ENCODE measurements around the gene RTP1. TPM values are rescaled to one million over a fixed set of nuclear protein-coding genes. Genes with fewer than 3 reads are reported as not detected.

Gene RTP1
- total RNA-seq, 1 donor from 2014 or later = not detected

DNA sequence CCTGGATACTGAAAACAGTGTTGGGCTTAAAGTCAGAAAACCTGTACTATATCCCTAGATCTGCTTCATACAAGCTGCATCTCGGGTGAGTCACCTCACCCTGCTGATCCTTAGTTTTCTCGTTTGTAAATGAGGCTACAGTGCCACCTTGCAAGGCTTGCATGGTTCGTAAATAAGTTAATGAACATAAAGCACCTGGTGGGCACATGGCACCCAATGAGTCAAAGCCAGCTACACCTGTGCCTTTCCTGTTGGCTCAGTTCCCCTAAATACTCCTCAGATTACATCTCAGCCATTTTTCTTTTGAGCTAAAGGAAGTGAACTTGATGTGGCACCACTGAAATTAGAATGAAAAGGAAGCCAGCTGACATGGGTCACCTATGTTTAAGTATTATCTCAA is 26.5 kb downstream of the RTP1 start:
- peaks cover 8% of the 10 kb centered on the region for H3K27me3 Mint-ChIP-seq (ENCODE audit: insufficient read depth, low read depth)
- no peaks in the 10 kb centered on the region for H3K9me3 ChIP-seq (ENCODE audit: low read depth)
- no peak overlapping the region for H3K27ac ChIP-seq
- no peak overlapping the region for H3K4me3 ChIP-seq
- no peak for TF ChIP-seq EZH2phosphoT487 (IDR thresholded peaks at IDR 0.05)
- TF ChIP-seq, protein P1, sequence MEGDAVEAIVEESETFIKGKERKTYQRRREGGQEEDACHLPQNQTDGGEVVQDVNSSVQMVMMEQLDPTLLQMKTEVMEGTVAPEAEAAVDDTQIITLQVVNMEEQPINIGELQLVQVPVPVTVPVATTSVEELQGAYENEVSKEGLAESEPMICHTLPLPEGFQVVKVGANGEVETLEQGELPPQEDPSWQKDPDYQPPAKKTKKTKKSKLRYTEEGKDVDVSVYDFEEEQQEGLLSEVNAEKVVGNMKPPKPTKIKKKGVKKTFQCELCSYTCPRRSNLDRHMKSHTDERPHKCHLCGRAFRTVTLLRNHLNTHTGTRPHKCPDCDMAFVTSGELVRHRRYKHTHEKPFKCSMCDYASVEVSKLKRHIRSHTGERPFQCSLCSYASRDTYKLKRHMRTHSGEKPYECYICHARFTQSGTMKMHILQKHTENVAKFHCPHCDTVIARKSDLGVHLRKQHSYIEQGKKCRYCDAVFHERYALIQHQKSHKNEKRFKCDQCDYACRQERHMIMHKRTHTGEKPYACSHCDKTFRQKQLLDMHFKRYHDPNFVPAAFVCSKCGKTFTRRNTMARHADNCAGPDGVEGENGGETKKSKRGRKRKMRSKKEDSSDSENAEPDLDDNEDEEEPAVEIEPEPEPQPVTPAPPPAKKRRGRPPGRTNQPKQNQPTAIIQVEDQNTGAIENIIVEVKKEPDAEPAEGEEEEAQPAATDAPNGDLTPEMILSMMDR (IDR thresholded peaks at IDR 0.05) = no peak
- no peak for TF ChIP-seq EZH2 (IDR thresholded peaks at IDR 0.05)
- H3K79me2 ChIP-seq (ENCODE audit: low read depth) = no peaks in the 10 kb centered on the region
- H2AFZ ChIP-seq (replicated peaks) = no peak overlapping the region
- H3K36me3 Mint-ChIP-seq = no peaks in the 10 kb centered on the region
- no peak for DNase-seq (ENCODE audit: low spot score)
- no peaks in the 10 kb centered on the region for H3K36me3 ChIP-seq
- H3K9ac ChIP-seq = no peak overlapping the region
- no peaks in the 10 kb centered on the region for H4K20me1 ChIP-seq (ENCODE audit: low read depth)
- no peaks in the 10 kb centered on the region for H3K4me1 Mint-ChIP-seq
- H3K9me3 Mint-ChIP-seq = no peaks in the 10 kb centered on the region
- no peaks in the 10 kb centered on the region for H3K4me1 ChIP-seq
- no peak overlapping the region for H3K4me2 ChIP-seq
- H3K27me3 ChIP-seq = no peaks in the 10 kb centered on the region
- no peak overlapping the region for H3K27ac Mint-ChIP-seq
- H3K4me3 Mint-ChIP-seq = no peak overlapping the region
- H3F3A ChIP-seq (ENCODE audit: low read depth) = no peaks in the 10 kb centered on the region

DNA sequence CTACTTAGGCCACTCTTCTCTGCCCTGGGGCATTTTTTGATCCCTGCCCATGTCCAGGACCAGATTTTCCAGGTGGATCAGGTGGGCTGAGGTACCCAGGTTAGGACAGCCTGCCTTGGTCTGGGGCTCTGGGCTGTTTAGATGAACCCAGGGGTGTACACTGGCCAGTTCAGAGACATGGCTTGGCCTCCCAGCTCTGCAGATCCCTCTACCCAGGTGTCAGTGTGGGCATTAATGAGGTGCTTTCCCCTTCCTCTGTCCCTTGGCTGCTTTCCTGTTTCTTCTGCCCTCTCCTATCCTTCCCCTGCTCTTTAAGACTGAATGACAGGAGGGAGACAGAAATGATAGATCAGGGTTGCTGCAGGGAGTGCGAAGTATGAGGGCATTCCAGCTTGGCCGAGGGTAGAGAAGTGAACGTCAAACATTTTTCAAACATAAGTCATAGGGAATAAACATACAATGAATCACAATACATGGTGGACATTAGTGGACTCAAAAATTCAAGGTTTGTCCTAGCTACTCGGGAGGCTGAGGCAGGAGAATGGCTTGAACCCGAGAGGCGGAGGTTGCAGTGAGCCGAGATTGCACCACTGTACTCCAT is 30.5 kb downstream of the RTP1 start:
- H3K27me3 Mint-ChIP-seq (ENCODE audit: insufficient read depth, low read depth) = peaks cover 10% of the 10 kb centered on the region
- H3K4me1 Mint-ChIP-seq = no peaks in the 10 kb centered on the region
- Histone ChIP-seq H3K4me2 (no peak overlapping the region), H4K20me1 (ENCODE audit: low read depth) (no peaks in the 10 kb centered on the region), H3K27me3 (no peaks in the 10 kb centered on the region), H3K79me2 (ENCODE audit: low read depth) (no peaks in the 10 kb centered on the region), H3K9ac (no peak overlapping the region), H3K4me1 (no peaks in the 10 kb centered on the region), H2AFZ (replicated peaks) (no peak overlapping the region), H3K4me3 (no peak overlapping the region), H3F3A (ENCODE audit: low read depth) (no peaks in the 10 kb centered on the region), H3K36me3 (no peaks in the 10 kb centered on the region), H3K9me3 (ENCODE audit: low read depth) (no peaks in the 10 kb centered on the region), H3K27ac (no peak overlapping the region)
- no peak for DNase-seq (ENCODE audit: low spot score)
- H3K9me3 Mint-ChIP-seq = no peaks in the 10 kb centered on the region
- no peak for TF ChIP-seq EZH2phosphoT487 (IDR thresholded peaks at IDR 0.05)
- TF ChIP-seq, protein P1 (IDR thresholded peaks at IDR 0.05) = no peak
- TF ChIP-seq EZH2 (IDR thresholded peaks at IDR 0.05) = no peak
- H3K27ac Mint-ChIP-seq = no peak overlapping the region
- no peaks in the 10 kb centered on the region for H3K36me3 Mint-ChIP-seq
- no peak overlapping the region for H3K4me3 Mint-ChIP-seq

DNA sequence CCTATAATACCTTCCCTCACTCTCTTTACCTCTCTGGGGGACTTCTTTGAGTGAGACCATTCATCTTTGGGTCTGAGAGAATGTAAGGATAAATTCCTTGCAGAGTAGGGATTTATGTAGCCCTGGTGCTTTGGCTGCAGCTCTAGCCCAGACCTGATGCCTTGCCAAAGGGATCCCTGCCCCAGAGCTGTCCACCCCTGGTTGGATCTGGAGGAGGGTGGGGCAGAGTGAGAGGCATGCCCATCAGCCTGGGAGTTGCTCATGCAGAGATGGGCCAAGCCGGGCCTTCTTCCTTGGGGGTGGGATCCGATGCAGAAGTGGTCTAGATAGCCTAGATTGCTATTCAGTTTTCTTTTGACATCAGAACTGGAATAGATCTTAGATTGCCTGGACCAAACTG is 31.5 kb downstream of the RTP1 start:
- Histone ChIP-seq H3K4me1 (no peaks in the 10 kb centered on the region), H3K4me2 (no peak overlapping the region), H4K20me1 (ENCODE audit: low read depth) (no peaks in the 10 kb centered on the region), H3K79me2 (ENCODE audit: low read depth) (no peaks in the 10 kb centered on the region), H3K27me3 (no peaks in the 10 kb centered on the region), H3F3A (ENCODE audit: low read depth) (no peaks in the 10 kb centered on the region), H3K27ac (no peak overlapping the region), H3K36me3 (no peaks in the 10 kb centered on the region), H3K4me3 (no peak overlapping the region), H3K9me3 (ENCODE audit: low read depth) (no peaks in the 10 kb centered on the region), H2AFZ (replicated peaks) (no peak overlapping the region), H3K9ac (no peak overlapping the region)
- no peak overlapping the region for H3K4me3 Mint-ChIP-seq
- TF ChIP-seq EZH2phosphoT487 (IDR thresholded peaks at IDR 0.05) = no peak
- TF ChIP-seq, protein P1 (IDR thresholded peaks at IDR 0.05) = no peak
- TF ChIP-seq EZH2 (IDR thresholded peaks at IDR 0.05) = no peak
- H3K27ac Mint-ChIP-seq = no peak overlapping the region
- no peaks in the 10 kb centered on the region for H3K9me3 Mint-ChIP-seq
- H3K36me3 Mint-ChIP-seq = no peaks in the 10 kb centered on the region
- no peaks in the 10 kb centered on the region for H3K4me1 Mint-ChIP-seq
- no peak for DNase-seq (ENCODE audit: low spot score)
- peaks cover 10% of the 10 kb centered on the region for H3K27me3 Mint-ChIP-seq (ENCODE audit: insufficient read depth, low read depth)
